OCI-LY3 (cell line): ENCODE measurements around the gene C10orf53.
"Not testable (repeated sequence)": the region's sequence is repeated elsewhere in the genome, so short reads cannot be mapped to it uniquely, and the experiment has no call there.

Experiments used
- H2AFZ ChIP-seq: fragments of 200-600, 300-600 bp; shearing (Covaris generic); 2 replicates; pipeline ENCODE4 v1.6.0; 2014; ENCODE audit warnings: antibody characterized with exemption, low read depth, low read length
- H3K27ac ChIP-seq: fragments of 200-600, 300-600 bp; sonication (generic); 2 replicates; pipeline ENCODE4 v1.5.1; 2014; ENCODE audit warnings: mild to moderate bottlenecking, low read length, moderate library complexity, mixed read lengths
- H3K27me3 ChIP-seq: fragments of 200-600, 300-600 bp; sonication (generic); 2 replicates; pipeline ENCODE4 v1.6.1; 2014; ENCODE audit warnings: low read depth, low read length, mixed read lengths
- H3K36me3 ChIP-seq: fragments of 200-600, 300-600 bp; sonication (generic); replicated peaks from 2 replicates; pipeline ENCODE3; 2014; ENCODE audit warnings: low read depth, low read length, mixed read lengths
- H3K4me1 ChIP-seq: fragments of 300-600, 200-600 bp; sonication (generic); 2 replicates; pipeline ENCODE4 v1.6.1; 2014; ENCODE audit warnings: low read length, mixed read lengths
- H3K4me2 ChIP-seq: fragments of 200-600, 300-600 bp; sonication (generic); 2 replicates; pipeline ENCODE4 v1.6.1; 2014; ENCODE audit warnings: low read length, mixed read lengths
- H3K4me3 ChIP-seq: fragments of 300-600, 200-600 bp; sonication (generic); 2 replicates; pipeline ENCODE4 v1.5.1; 2014; ENCODE audit warnings: antibody characterized with exemption, mild to moderate bottlenecking, low read length, moderate library complexity
- H3K79me2 ChIP-seq: fragments of 300-600, 200-600 bp; shearing (Covaris generic); 2 replicates; pipeline ENCODE4 v1.6.1; 2014; ENCODE audit warnings: mild to moderate bottlenecking, low read length, mixed read lengths
- H3K9ac ChIP-seq: fragments of 300-600, 200-600 bp; shearing (Covaris generic); 2 replicates; pipeline ENCODE4 v1.6.0; 2014; ENCODE audit warnings: mild to moderate bottlenecking, low read length, moderate library complexity
- H3K9me3 ChIP-seq: fragments of 200-600, 300-600 bp; shearing (Covaris generic); 2 replicates; pipeline ENCODE4 v1.6.1; 2014; ENCODE audit warnings: low read length, mixed read lengths; ENCODE audit not compliant: insufficient read depth
- H4K20me1 ChIP-seq: fragments of 200-600, 300-600 bp; sonication (generic); 2 replicates; pipeline ENCODE4 v1.6.1; 2016; ENCODE audit warnings: low read length, mixed read lengths; ENCODE audit not compliant: insufficient read depth
- CTCF ChIP-seq: fragments of 200-600, 300-600 bp; sonication (generic); IDR thresholded peaks from 2 replicates; pipeline ENCODE4 v1.5.1; 2014; ENCODE audit warnings: antibody characterized with exemption, low read length, low read depth
- EZH2phosphoT487 ChIP-seq: fragments of 200-600 bp; shearing (Covaris generic); IDR thresholded peaks from 2 replicates; pipeline ENCODE4 v1.6.1; 2018; ENCODE audit warnings: antibody characterized with exemption, mixed run types, low read depth

C10orf53 gene

DNA sequence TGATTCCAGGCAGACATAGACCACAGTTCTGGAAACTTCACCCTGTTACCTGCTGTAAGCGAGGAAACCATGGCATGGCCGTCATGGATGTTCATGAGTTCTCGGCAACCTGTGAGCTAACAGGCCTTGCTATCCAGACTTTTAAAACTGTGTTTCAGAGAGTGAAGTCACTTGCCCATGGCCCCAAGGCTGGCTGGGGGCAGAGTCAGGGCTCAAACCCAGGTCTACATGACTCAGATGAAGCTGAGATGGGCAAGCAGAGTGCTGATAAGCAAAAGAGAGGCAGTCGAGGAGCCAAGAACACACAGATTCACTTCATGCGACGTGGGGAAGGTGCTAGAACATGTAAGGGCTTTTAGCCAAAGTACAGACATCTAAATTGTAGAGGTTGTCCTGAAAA, 31.5 kb downstream of the C10orf53 start:
- H4K20me1 ChIP-seq, result no peaks in the 10 kb centered on the region
- H3K4me2 ChIP-seq, result no peak overlapping the region
- H3K4me3 ChIP-seq, result no peak overlapping the region
- H3K9ac ChIP-seq, result no peak overlapping the region
- no peaks in the 10 kb centered on the region for H3K79me2 ChIP-seq
- no peak overlapping the region for H2AFZ ChIP-seq
- TF ChIP-seq CTCF, result no peak
- TF ChIP-seq EZH2phosphoT487, result no peak
- no peaks in the 10 kb centered on the region for H3K9me3 ChIP-seq
- no peaks in the 10 kb centered on the region for H3K36me3 ChIP-seq
- H3K27ac ChIP-seq, result no peak overlapping the region
- H3K27me3 ChIP-seq, result peaks cover 5% of the 10 kb centered on the region; the same call in 1 of the 2 replicates
- H3K4me1 ChIP-seq, result no peaks in the 10 kb centered on the region

- Histone ChIP-seq H2AFZ (no peak overlapping the region), H3K4me3 (no peak overlapping the region), H3K36me3 (no peaks in the 10 kb centered on the region), H3K27me3 (peaks cover 5% of the 10 kb centered on the region; the same call in 1 of the 2 replicates), H3K9ac (no peak overlapping the region), H3K4me1 (no peaks in the 10 kb centered on the region), H4K20me1 (no peaks in the 10 kb centered on the region), H3K9me3 (no peaks in the 10 kb centered on the region), H3K27ac (no peak overlapping the region), H3K79me2 (no peaks in the 10 kb centered on the region), H3K4me2 (no peak overlapping the region)
- no peak for TF ChIP-seq EZH2phosphoT487
- no peak for TF ChIP-seq CTCF
These were observed 32.0 kb downstream of the C10orf53 start for GRCh38 chr10:49711481-49711880.

DNA sequence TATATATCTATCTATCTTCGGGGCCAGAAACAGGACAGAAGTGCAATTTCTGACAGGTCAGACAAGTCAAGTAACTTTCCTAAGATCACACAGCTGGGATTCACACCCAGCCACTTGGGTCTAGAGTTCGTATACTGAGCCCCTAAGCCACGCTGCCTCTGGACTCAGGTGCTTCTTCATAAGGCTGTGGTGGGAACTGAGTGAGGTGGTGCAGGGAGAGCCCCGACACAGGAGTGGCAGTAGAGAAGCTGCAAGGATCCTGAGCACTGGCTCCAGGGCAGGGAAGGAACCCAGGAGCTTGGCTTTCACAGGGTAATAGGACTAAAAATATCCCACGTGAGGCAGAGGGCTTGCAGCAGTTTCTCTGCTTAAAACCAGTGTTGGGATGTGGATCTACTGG, 33.8 kb downstream of the C10orf53 start:
- no peak overlapping the region for H3K27ac ChIP-seq
- H3K4me3 ChIP-seq, result no peak overlapping the region
- H3K4me2 ChIP-seq, result no peak overlapping the region
- H3K27me3 ChIP-seq, result no peaks in the 10 kb centered on the region
- H3K4me1 ChIP-seq, result no peaks in the 10 kb centered on the region
- H2AFZ ChIP-seq, result no peak overlapping the region
- H3K9ac ChIP-seq, result no peak overlapping the region
- H3K9me3 ChIP-seq, result no peaks in the 10 kb centered on the region
- no peaks in the 10 kb centered on the region for H3K36me3 ChIP-seq
- TF ChIP-seq EZH2phosphoT487 (no peak), CTCF (no peak)
- no peaks in the 10 kb centered on the region for H4K20me1 ChIP-seq
- no peaks in the 10 kb centered on the region for H3K79me2 ChIP-seq

DNA sequence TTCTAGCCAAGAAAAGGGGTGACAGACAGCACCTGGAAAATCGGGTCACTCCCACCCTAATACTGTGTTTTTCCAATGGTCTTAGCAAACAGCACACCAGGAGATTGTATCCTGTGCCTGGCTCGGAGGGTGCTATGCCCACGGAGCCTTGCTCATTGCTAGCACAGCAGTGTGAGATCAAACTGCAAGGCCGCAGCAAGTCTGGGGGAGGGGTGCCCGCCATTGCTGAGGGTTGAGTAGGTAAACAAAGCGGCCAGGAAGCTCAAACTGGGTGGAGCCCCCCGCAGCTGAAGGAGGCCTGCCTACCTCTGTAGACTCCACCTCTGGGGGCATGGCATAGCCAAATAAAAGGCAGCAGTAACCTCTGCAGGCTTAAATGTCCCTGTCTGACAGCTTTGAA, 35.7 kb downstream of the C10orf53 start:
- H3K9me3 ChIP-seq, H3K4me1 ChIP-seq, H3K27me3 ChIP-seq, H2AFZ ChIP-seq, H3K27ac ChIP-seq, H3K4me3 ChIP-seq, H3K4me2 ChIP-seq, H4K20me1 ChIP-seq, H3K9ac ChIP-seq, H3K36me3 ChIP-seq, H3K79me2 ChIP-seq: not testable (repeated sequence)

- Histone ChIP-seq H4K20me1 (no peaks in the 10 kb centered on the region), H3K9ac (no peak overlapping the region), H3K79me2 (no peaks in the 10 kb centered on the region), H3K4me1 (no peaks in the 10 kb centered on the region), H3K9me3 (no peaks in the 10 kb centered on the region; the same call in 1 of the 2 replicates), H3K27ac (no peak overlapping the region), H3K27me3 (no peaks in the 10 kb centered on the region), H3K4me3 (no peak overlapping the region), H3K4me2 (no peak overlapping the region), H2AFZ (no peak overlapping the region), H3K36me3 (no peaks in the 10 kb centered on the region)
- TF ChIP-seq EZH2phosphoT487 (no peak), CTCF (no peak)
These were observed 47.1 kb downstream of the C10orf53 start for GRCh38 chr10:49726593-49726992.
